Fibroblast of lung (primary cell): ENCODE data around the gene DUSP16.

Experiments used
- EZH2 ChIP-seq: IDR thresholded peaks from 2 replicates; pipeline ENCODE4 v1.5.1; 2012; ENCODE audit warnings: low read length, control low read depth, mild to moderate bottlenecking; ENCODE audit errors: missing control alignments
- TF ChIP-seq, protein P1 (sequence below), 2 donors: IDR thresholded peaks in 1 of 2; conservative IDR thresholded peaks in 1 of 2; 1 replicate in 1 of 2; 2 replicates in 1 of 2; pipeline ENCODE4 v1.5.1; 2011 to 2012; ENCODE audit warnings: low read length in 2 of 2, control low read depth in 1 of 2, inconsistent platforms in 1 of 2, low read depth in 1 of 2, mild to moderate bottlenecking in 1 of 2

DNA sequence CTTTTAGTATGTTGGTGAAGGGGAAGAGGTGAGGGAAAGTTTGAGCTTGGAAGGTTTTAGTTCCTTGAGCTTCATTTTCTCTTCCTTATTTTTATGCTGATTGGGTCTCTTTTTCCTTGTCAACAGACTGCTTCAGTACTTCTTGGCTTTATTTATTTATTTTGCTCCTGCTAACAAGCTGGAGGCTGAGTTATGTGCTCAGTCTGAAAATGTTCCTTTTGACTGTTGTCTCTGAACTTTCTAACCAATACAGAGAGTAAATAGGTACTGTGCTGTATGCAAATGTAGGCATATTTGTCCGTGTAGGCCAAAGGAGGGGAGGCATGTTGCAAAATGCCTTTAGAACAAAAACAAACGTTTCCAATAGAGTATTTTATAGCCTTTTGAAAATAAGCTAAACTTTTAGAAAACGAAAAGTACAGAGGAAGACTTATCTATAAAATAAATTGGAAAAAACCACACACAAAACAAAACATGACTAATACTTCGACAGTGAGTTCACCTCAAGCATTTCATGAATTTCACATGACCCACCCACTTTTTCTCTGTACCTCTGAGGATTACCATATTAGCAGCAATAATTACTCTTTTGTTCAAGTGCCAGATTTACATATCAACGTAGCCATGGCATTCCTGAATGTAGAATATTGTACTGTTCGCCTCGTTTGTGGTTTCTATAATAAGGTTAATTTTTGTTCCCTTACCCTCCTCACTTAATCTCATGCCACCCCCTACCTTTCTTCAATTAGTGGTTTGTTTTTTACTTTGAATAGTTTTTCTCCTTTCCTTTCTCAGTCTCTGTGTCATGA lies 44.3 kb upstream of the DUSP16 start:
- TF ChIP-seq, protein P1, sequence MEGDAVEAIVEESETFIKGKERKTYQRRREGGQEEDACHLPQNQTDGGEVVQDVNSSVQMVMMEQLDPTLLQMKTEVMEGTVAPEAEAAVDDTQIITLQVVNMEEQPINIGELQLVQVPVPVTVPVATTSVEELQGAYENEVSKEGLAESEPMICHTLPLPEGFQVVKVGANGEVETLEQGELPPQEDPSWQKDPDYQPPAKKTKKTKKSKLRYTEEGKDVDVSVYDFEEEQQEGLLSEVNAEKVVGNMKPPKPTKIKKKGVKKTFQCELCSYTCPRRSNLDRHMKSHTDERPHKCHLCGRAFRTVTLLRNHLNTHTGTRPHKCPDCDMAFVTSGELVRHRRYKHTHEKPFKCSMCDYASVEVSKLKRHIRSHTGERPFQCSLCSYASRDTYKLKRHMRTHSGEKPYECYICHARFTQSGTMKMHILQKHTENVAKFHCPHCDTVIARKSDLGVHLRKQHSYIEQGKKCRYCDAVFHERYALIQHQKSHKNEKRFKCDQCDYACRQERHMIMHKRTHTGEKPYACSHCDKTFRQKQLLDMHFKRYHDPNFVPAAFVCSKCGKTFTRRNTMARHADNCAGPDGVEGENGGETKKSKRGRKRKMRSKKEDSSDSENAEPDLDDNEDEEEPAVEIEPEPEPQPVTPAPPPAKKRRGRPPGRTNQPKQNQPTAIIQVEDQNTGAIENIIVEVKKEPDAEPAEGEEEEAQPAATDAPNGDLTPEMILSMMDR (conservative IDR thresholded peaks at IDR 0.05 in 1 of 2, IDR thresholded peaks at IDR 0.05 in 1 of 2; ENCODE audit: low read depth in 1 of 2, low read length in 2 of 2), result no peak
- no peak for TF ChIP-seq EZH2
